ENCODE results near the gene DVL2.

Gene DVL2

GRCh38 chr17:7214300-7215135 lies 19.8 kb downstream of the DVL2 start:
- H3K4me3 ChIP-seq (ENCODE audit: low read depth, low read length), result peak overlapping the region; percentile 45
- peak; percentile 44 for TF ChIP-seq CTCF (IDR thresholded peaks at IDR 0.05; ENCODE audit: control insufficient read depth, extremely low read depth, insufficient read depth)
- peak; percentile 81 for DNase-seq (ENCODE audit: low read depth)

GRCh38 chr17:7213895-7214299 lies 20.4 kb downstream of the DVL2 start:
- peak; percentile 63 for DNase-seq (ENCODE audit: low read depth)
- TF ChIP-seq CTCF (IDR thresholded peaks at IDR 0.05; ENCODE audit: control insufficient read depth, extremely low read depth, insufficient read depth), result 0 out of 2 replicates have a peak, but pooled peaks have one; percentile 3

GRCh38 chr17:7211491-7212273 lies 22.6 kb downstream of the DVL2 start:
- DNase-seq (ENCODE audit: low read depth), result no peak
- TF ChIP-seq CTCF (IDR thresholded peaks at IDR 0.05; ENCODE audit: control insufficient read depth, extremely low read depth, insufficient read depth), result no peak
- H3K4me3 ChIP-seq (ENCODE audit: low read depth, low read length), result peak overlapping the region; percentile 46

More at GRCh38 chr17:7213895-7214299, 20.4 kb downstream of the DVL2 start:
- H3K4me3 ChIP-seq (ENCODE audit: low read depth, low read length), result no peak overlapping the region

- no peak for TF ChIP-seq CTCF (IDR thresholded peaks at IDR 0.05; ENCODE audit: control insufficient read depth, extremely low read depth, insufficient read depth)
- DNase-seq (ENCODE audit: low read depth), result no peak
- H3K4me3 ChIP-seq (ENCODE audit: low read depth, low read length), result no peak overlapping the region
Observed at GRCh38 chr17:7208754-7209460, 25.4 kb downstream of the DVL2 start.

- H3K4me3 ChIP-seq (ENCODE audit: low read depth, low read length), result no peak overlapping the region
- TF ChIP-seq CTCF (IDR thresholded peaks at IDR 0.05; ENCODE audit: control insufficient read depth, extremely low read depth, insufficient read depth), result no peak
- DNase-seq (ENCODE audit: low read depth), result no peak
Observed at GRCh38 chr17:7208027-7208571, 26.2 kb downstream of the DVL2 start.

All from LNCaP clone FGC (cell line).